Esophagus squamous epithelium (tissue), 5 donors: ENCODE data around the gene CAPN2. TPM values are rescaled to one million over a fixed set of nuclear protein-coding genes. Genes with fewer than 3 reads are reported as not detected.

Experiments
- DNase-seq: peaks from one replicate; lab custom pipeline; 2025; lab: John Stamatoyannopoulos, UW
- H3K27ac ChIP-seq, 4 donors: fragments of 200-600 bp; sonication (generic); one replicate each; pipeline ENCODE4 v1.5.1; 2016 to 2019; ENCODE audit warnings: mild to moderate bottlenecking in 1 of 4
- H3K27me3 ChIP-seq, 4 donors: fragments of 200-600 bp; sonication (generic); 1 replicate in 3 of 4; 2 replicates in 1 of 4; pipeline versions ENCODE4 v1.5.1 to v1.6.0; 2017 to 2021; ENCODE audit warnings: antibody characterized with exemption in 1 of 4
- H3K36me3 ChIP-seq, 3 donors: fragments of 200-600 bp; sonication (generic); one replicate each; pipeline ENCODE4 v1.5.1; 2016 to 2019
- H3K4me1 ChIP-seq, 3 donors: fragments of 200-600 bp; sonication (generic); one replicate each; pipeline ENCODE4 v1.5.1; 2017 to 2019
- H3K4me3 ChIP-seq, 4 donors: fragments of 200-600 bp; sonication (generic); 1 replicate in 3 of 4; 2 replicates in 1 of 4; pipeline ENCODE4 v1.5.1; 2016 to 2019; ENCODE audit warnings: mild to moderate bottlenecking in 2 of 4, moderate library complexity in 1 of 4
- H3K9me3 ChIP-seq, 3 donors: fragments of 200-600 bp; sonication (generic); one replicate each; pipeline ENCODE4 v1.5.1; 2016 to 2019
- POLR2A ChIP-seq, 4 donors: fragments of 450-650 bp; IDR thresholded peaks; one replicate each; pipeline ENCODE4 v1.6.1; 2017; ENCODE audit warnings: antibody characterized with exemption in 4 of 4, mild to moderate bottlenecking in 4 of 4, moderate library complexity in 3 of 4
- WGBS, 2 donors: methylation state at CpG; one replicate each; pipeline ENCODE4 v1.1.5; 2018; 5-methylcytosine and 5-hydroxymethylcytosine counted together
- intact Hi-C: fragments of 100-400 bp; cut with DNase I; formaldehyde crosslinking; loops from one replicate; pipeline ENCODE4 v1.15.0; 2022
- total RNA-seq, 4 donors: library from RNA; depleted of rRNA; stranded (reverse); fragments of >200 nt; gene quantifications; one replicate each; pipeline ENCODE4 v1.1.0, GENCODE V29; 2016
- TF ChIP-seq, protein P1 (sequence below), 6 experiments: fragments of 450-650 bp in 4 of 6; fragments of 200-600 bp in 2 of 6; sonication (generic) in 2 of 6; IDR thresholded peaks; one replicate each; pipeline ENCODE4 v1.5.1; 2016 to 2019; ENCODE audit warnings: antibody characterized with exemption in 6 of 6, mild to moderate bottlenecking in 4 of 6, moderate library complexity in 4 of 6
- donor health status: DM: yes; HTN: yes; CAD: no.

CAPN2 gene
- total RNA-seq, 4 donors from 2014 or later, result 145 to 234 (median 177) TPM

DNA sequence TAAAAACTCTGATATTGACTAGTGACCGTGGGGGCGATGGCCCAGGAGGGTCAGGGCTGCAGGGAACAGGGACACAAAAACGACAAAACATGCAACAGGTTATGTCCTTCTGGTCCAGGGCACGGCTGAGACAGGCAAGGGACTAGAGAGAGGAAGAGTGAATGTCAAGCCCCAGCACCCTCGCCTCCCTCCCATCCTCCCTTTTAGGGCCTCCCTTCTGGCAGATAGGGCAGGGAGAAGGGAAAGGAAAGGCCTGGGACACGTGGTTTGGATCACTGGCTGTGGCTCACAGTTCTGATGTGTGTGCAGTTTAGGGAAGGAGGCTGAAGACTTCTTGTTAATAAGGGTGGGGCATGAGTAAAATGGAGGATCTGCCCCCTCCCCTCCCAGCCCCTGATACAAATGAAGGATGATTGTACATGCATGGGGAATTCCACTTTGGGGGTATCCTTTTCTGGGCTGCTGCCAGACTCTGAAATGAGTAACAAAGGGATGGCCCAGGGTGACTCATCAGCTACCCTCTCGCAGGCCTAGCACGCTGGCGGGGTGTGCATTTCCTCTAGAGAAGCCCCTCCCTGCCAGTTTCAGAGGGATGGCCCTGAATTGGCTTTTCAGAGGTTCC, 14.2 kb downstream of the CAPN2 start:
- Histone ChIP-seq H3K36me3 (peaks cover 4 to 70% (median 9%) of the 10 kb centered on the region in 3 donors), H3K27me3 (no peaks in the 10 kb centered on the region), H3K9me3 (no peaks in the 10 kb centered on the region), H3K27ac (peak overlapping the region; percentile 59 to 90 (median 80)), H3K4me3 (peak overlapping the region in 1 of 4 donors; percentile 38), H3K4me1 (peaks cover 38 to 79% (median 43%) of the 10 kb centered on the region in 3 donors)
- intact Hi-C loops, result no loop called here
- DNase-seq, result peak; percentile 53
- 14 to 18% methylated on average over 7 to 9 of the region's 9 CpGs for WGBS, 2 donors
- no peak for TF ChIP-seq POLR2A (IDR thresholded peaks at IDR 0.05)
- TF ChIP-seq, protein P1, sequence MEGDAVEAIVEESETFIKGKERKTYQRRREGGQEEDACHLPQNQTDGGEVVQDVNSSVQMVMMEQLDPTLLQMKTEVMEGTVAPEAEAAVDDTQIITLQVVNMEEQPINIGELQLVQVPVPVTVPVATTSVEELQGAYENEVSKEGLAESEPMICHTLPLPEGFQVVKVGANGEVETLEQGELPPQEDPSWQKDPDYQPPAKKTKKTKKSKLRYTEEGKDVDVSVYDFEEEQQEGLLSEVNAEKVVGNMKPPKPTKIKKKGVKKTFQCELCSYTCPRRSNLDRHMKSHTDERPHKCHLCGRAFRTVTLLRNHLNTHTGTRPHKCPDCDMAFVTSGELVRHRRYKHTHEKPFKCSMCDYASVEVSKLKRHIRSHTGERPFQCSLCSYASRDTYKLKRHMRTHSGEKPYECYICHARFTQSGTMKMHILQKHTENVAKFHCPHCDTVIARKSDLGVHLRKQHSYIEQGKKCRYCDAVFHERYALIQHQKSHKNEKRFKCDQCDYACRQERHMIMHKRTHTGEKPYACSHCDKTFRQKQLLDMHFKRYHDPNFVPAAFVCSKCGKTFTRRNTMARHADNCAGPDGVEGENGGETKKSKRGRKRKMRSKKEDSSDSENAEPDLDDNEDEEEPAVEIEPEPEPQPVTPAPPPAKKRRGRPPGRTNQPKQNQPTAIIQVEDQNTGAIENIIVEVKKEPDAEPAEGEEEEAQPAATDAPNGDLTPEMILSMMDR (IDR thresholded peaks at IDR 0.05), result no peak

DNA sequence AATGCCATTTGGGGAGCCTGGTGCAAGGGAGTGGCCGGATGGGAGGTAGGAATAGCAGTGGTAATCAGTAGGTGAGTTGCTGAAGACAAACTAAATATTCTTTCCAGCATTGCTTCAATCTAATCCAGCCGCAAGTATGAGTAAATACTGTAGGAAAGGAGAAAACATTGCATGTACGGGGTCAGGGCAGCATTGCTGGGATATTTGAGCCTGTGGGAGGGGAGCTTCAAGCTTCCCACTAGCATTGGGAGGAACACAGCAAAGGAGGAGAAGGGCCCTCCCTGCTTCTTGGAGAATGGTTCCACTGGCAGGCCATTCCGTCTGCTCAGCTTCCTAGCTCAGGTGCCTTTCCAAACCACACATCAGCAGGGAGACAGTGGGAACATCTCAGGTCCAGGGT, 15.2 kb downstream of the CAPN2 start:
- no peaks in the 10 kb centered on the region for H3K9me3 ChIP-seq
- DNase-seq, result no peak
- WGBS, 2 donors, result 82 to 90% methylated on average over 4 of the region's 4 CpGs
- peaks cover 4 to 68% (median 9%) of the 10 kb centered on the region in 3 donors for H3K36me3 ChIP-seq
- peaks cover 47 to 81% (median 53%) of the 10 kb centered on the region in 3 donors for H3K4me1 ChIP-seq
- no peaks in the 10 kb centered on the region for H3K27me3 ChIP-seq
- TF ChIP-seq, protein P1 (IDR thresholded peaks at IDR 0.05), result no peak
- TF ChIP-seq POLR2A (IDR thresholded peaks at IDR 0.05), result no peak
- intact Hi-C loops, result no loop called here
- no peak overlapping the region for H3K4me3 ChIP-seq
- H3K27ac ChIP-seq, result peak overlapping the region; percentile 59 to 90 (median 80)

DNA sequence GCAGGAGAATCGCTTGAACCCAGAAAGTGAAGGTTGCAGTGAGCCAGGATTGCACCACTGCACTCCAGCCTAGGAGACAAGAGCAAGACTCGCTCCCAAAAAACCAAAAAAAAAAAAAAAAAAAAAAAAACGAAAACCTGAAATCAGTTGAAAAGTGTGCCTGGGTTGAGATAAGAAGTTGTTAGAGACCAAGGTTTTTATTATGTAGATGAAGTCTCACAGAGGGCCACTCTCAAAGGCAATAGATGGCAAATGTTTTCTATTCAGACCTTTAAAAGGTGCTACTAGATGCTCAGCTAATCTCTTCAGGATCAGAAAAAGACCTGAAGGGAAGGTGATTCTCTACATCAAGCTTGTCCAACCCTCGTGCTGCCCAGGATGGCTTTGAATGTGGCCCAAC, 17.6 kb downstream of the CAPN2 start:
- H3K4me3 ChIP-seq, result no peak overlapping the region
- intact Hi-C loops, result no loop called here
- H3K4me1 ChIP-seq, result peaks cover 66 to 86% (median 67%) of the 10 kb centered on the region in 3 donors
- H3K9me3 ChIP-seq, result no peaks in the 10 kb centered on the region
- peaks cover 0 to 54% (median 3%) of the 10 kb centered on the region in 3 donors for H3K36me3 ChIP-seq
- H3K27ac ChIP-seq, result peak overlapping the region in 1 of 4 donors; percentile 51
- WGBS, 2 donors, result 80 to 84% methylated on average over 4 of the region's 4 CpGs
- TF ChIP-seq POLR2A (IDR thresholded peaks at IDR 0.05), result no peak
- TF ChIP-seq, protein P1 (IDR thresholded peaks at IDR 0.05), result no peak
- DNase-seq, result no peak
- no peaks in the 10 kb centered on the region for H3K27me3 ChIP-seq

DNA sequence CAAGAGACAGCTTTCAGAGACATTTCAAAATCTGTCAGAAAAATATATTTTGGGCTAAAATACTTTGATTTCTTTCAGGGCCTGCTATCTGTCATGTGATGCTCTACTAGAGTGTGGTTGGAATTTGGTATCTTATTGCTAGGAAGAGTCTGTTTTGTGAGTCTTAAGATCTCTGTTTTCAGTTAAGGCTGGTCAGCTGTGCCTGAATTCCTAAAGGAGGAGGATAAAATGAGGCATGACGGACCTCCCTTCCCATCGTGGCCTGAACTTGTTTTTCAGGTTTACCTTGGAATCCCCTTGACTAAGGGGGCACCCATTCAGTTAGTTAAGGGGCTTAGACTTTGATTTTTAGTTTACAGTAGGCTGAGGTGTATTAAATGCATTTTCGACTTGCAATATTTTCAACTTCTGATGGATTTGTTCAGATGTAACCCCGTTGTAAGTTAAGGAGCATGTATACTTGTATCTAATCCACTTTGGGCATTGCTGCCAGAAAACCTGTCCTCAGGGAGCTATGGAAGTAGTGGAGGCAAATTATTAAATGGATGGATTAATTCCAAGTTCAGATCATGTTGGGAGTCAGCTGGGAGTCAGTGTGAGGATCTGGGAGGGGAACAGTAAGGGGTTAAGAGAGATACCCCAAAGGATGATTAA, 18.3 kb downstream of the CAPN2 start:
- TF ChIP-seq, protein P1 (IDR thresholded peaks at IDR 0.05), result no peak
- no peak for TF ChIP-seq POLR2A (IDR thresholded peaks at IDR 0.05)
- Histone ChIP-seq H3K9me3 (no peaks in the 10 kb centered on the region), H3K4me1 (peaks cover 62 to 84% (median 67%) of the 10 kb centered on the region in 3 donors), H3K4me3 (no peak overlapping the region), H3K27ac (peak overlapping the region; percentile 48 to 80 (median 54)), H3K36me3 (peaks cover 0 to 54% (median 3%) of the 10 kb centered on the region in 3 donors), H3K27me3 (no peaks in the 10 kb centered on the region)
- intact Hi-C loops, result no loop called here
- DNase-seq, result no peak
- WGBS, 2 donors, result 36 to 39% methylated on average over 2 to 4 of the region's 4 CpGs
